Measurements from ENCODE around the gene THSD7A. TPM values are rescaled to one million over a fixed set of nuclear protein-coding genes. Genes with fewer than 3 reads are reported as not detected.

Gene THSD7A
- total RNA-seq, 1 donor from 2014 or later, result 3.5 TPM

- no peak overlapping the region for H3K4me2 ChIP-seq (ENCODE audit: low read length)
- Mint-ChIP-seq H3K4me3 (ENCODE audit: unreplicated experiment) (no peak overlapping the region), H3K36me3 (ENCODE audit: low read depth, unreplicated experiment) (no peaks in the 10 kb centered on the region), H3K4me1 (ENCODE audit: low read depth, unreplicated experiment) (no peaks in the 10 kb centered on the region), H3K27me3 (ENCODE audit: low read depth, unreplicated experiment) (no peaks in the 10 kb centered on the region), H3K27ac (ENCODE audit: unreplicated experiment) (no peak overlapping the region), H3K9me3 (ENCODE audit: unreplicated experiment) (no peaks in the 10 kb centered on the region)
- no peak overlapping the region for H3K27ac ChIP-seq (ENCODE audit: low read depth, low read length)
- no peak overlapping the region for H3K9ac ChIP-seq (ENCODE audit: low read length)
- H4K20me1 ChIP-seq (ENCODE audit: insufficient read depth, low read length), result no peaks in the 10 kb centered on the region
- no peaks in the 10 kb centered on the region for H3K79me2 ChIP-seq (ENCODE audit: insufficient read depth, low read length)
- H3K9me3 ChIP-seq (ENCODE audit: insufficient read depth, low read depth, low read length), result no peaks in the 10 kb centered on the region
- H3K4me1 ChIP-seq (ENCODE audit: insufficient read depth, low read length), result no peaks in the 10 kb centered on the region
- H2AFZ ChIP-seq (ENCODE audit: low read depth, low read length), result no peak overlapping the region
- no peak overlapping the region for H3K4me3 ChIP-seq (ENCODE audit: insufficient read depth, low read depth, low read length)
- no peaks in the 10 kb centered on the region for H3K36me3 ChIP-seq (ENCODE audit: insufficient read depth, low read length)
- no peak for DNase-seq (ENCODE audit: low read depth)
- TF ChIP-seq CTCF (IDR thresholded peaks at IDR 0.05; ENCODE audit: insufficient read depth, low read depth, low read length), result no peak
- no peak for TF ChIP-seq EZH2 (IDR thresholded peaks at IDR 0.05; ENCODE audit: insufficient read depth, low read length)
- H3K27me3 ChIP-seq (ENCODE audit: insufficient read depth, low read length), result no peaks in the 10 kb centered on the region
- no peak for FAIRE-seq
These were observed 340.2 kb downstream of the THSD7A start for GRCh38 chr7:11491811-11492210.

GRCh38 chr7:11489280-11489679, 342.7 kb downstream of the THSD7A start:
- no peak overlapping the region for H2AFZ ChIP-seq (ENCODE audit: low read depth, low read length)
- H3K27me3 Mint-ChIP-seq (ENCODE audit: low read depth, unreplicated experiment), result no peaks in the 10 kb centered on the region
- no peaks in the 10 kb centered on the region for H3K79me2 ChIP-seq (ENCODE audit: insufficient read depth, low read length)
- no peak overlapping the region for H3K27ac ChIP-seq (ENCODE audit: low read depth, low read length)
- TF ChIP-seq EZH2 (IDR thresholded peaks at IDR 0.05; ENCODE audit: insufficient read depth, low read length) (no peak), CTCF (IDR thresholded peaks at IDR 0.05; ENCODE audit: insufficient read depth, low read depth, low read length) (no peak)
- no peak overlapping the region for H3K4me2 ChIP-seq (ENCODE audit: low read length)
- H3K9me3 ChIP-seq (ENCODE audit: insufficient read depth, low read depth, low read length), result no peaks in the 10 kb centered on the region
- DNase-seq (ENCODE audit: low read depth) (no peak), FAIRE-seq (no peak)
- H3K4me1 ChIP-seq (ENCODE audit: insufficient read depth, low read length), result no peaks in the 10 kb centered on the region
- H3K4me1 Mint-ChIP-seq (ENCODE audit: low read depth, unreplicated experiment), result no peaks in the 10 kb centered on the region
- H3K4me3 Mint-ChIP-seq (ENCODE audit: unreplicated experiment), result no peak overlapping the region
- no peaks in the 10 kb centered on the region for H3K36me3 Mint-ChIP-seq (ENCODE audit: low read depth, unreplicated experiment)
- no peaks in the 10 kb centered on the region for H4K20me1 ChIP-seq (ENCODE audit: insufficient read depth, low read length)
- H3K9me3 Mint-ChIP-seq (ENCODE audit: unreplicated experiment), result no peaks in the 10 kb centered on the region
- no peak overlapping the region for H3K9ac ChIP-seq (ENCODE audit: low read length)
- H3K27ac Mint-ChIP-seq (ENCODE audit: unreplicated experiment), result no peak overlapping the region
- H3K4me3 ChIP-seq (ENCODE audit: insufficient read depth, low read depth, low read length), result no peak overlapping the region
- H3K36me3 ChIP-seq (ENCODE audit: insufficient read depth, low read length), result no peaks in the 10 kb centered on the region
- H3K27me3 ChIP-seq (ENCODE audit: insufficient read depth, low read length), result no peaks in the 10 kb centered on the region

- Mint-ChIP-seq H3K4me3 (ENCODE audit: unreplicated experiment) (no peak overlapping the region), H3K9me3 (ENCODE audit: unreplicated experiment) (no peaks in the 10 kb centered on the region), H3K36me3 (ENCODE audit: low read depth, unreplicated experiment) (no peaks in the 10 kb centered on the region), H3K4me1 (ENCODE audit: low read depth, unreplicated experiment) (no peaks in the 10 kb centered on the region), H3K27ac (ENCODE audit: unreplicated experiment) (no peak overlapping the region), H3K27me3 (ENCODE audit: low read depth, unreplicated experiment) (no peaks in the 10 kb centered on the region)
- H2AFZ ChIP-seq (ENCODE audit: low read depth, low read length), result no peak overlapping the region
- H3K4me2 ChIP-seq (ENCODE audit: low read length), result no peak overlapping the region
- H3K4me3 ChIP-seq (ENCODE audit: insufficient read depth, low read depth, low read length), result no peak overlapping the region
- H3K36me3 ChIP-seq (ENCODE audit: insufficient read depth, low read length), result no peaks in the 10 kb centered on the region
- no peak overlapping the region for H3K9ac ChIP-seq (ENCODE audit: low read length)
- no peaks in the 10 kb centered on the region for H3K4me1 ChIP-seq (ENCODE audit: insufficient read depth, low read length)
- H4K20me1 ChIP-seq (ENCODE audit: insufficient read depth, low read length), result no peaks in the 10 kb centered on the region
- TF ChIP-seq EZH2 (IDR thresholded peaks at IDR 0.05; ENCODE audit: insufficient read depth, low read length) (no peak), CTCF (IDR thresholded peaks at IDR 0.05; ENCODE audit: insufficient read depth, low read depth, low read length) (no peak)
- DNase-seq (ENCODE audit: low read depth) (no peak), FAIRE-seq (no peak)
- no peaks in the 10 kb centered on the region for H3K27me3 ChIP-seq (ENCODE audit: insufficient read depth, low read length)
- H3K79me2 ChIP-seq (ENCODE audit: insufficient read depth, low read length), result no peaks in the 10 kb centered on the region
- no peak overlapping the region for H3K27ac ChIP-seq (ENCODE audit: low read depth, low read length)
- no peaks in the 10 kb centered on the region for H3K9me3 ChIP-seq (ENCODE audit: insufficient read depth, low read depth, low read length)
These were observed 345.7 kb downstream of the THSD7A start for GRCh38 chr7:11486271-11486670.
